Epidermal melanocyte (primary cell): ENCODE data around the gene CIAPIN1.
"Not testable (repeated sequence)": the region's sequence is repeated elsewhere in the genome, so short reads cannot be mapped to it uniquely, and the experiment has no call there.

Experiments
- DNase-seq: peaks from one replicate; pipeline ENCODE4 v3.0.0; 2011; ENCODE audit warnings: low spot score; ENCODE audit not compliant: insufficient read length

The CIAPIN1 gene

DNA sequence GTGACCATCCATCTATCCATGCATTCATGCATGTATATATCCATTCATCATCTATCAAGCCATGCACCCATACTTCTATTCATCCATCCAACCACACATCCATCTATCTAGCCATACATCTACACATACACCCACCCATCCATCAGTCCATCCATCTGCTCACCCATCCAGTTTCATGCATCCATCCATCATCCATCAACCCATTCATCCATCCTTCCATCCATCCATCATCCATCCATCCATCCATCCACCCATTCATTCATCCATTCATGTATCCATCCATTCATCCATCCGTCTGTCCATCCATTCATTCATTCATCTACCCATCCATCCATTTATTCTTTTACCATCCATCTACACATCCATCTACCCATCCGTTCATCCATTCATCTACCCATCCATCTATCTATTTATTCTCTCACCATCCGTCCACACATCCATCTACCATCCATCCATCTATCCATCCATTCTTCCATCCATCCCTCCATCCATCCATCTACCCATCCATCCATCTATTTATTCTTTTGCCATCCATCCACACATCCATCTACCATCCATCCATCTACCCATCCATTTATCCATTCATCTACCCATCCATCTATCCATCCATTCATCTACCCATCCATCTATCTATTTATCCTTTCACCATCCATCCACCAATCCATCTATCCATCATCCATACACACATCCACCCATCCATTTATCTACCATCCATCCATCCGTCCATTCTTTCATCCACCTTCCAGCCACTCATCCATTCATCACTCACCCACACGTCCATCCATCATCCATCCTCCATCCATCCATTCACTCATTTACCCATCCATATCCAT lies 39.4 kb downstream of the CIAPIN1 start:
- no peak for DNase-seq

DNA sequence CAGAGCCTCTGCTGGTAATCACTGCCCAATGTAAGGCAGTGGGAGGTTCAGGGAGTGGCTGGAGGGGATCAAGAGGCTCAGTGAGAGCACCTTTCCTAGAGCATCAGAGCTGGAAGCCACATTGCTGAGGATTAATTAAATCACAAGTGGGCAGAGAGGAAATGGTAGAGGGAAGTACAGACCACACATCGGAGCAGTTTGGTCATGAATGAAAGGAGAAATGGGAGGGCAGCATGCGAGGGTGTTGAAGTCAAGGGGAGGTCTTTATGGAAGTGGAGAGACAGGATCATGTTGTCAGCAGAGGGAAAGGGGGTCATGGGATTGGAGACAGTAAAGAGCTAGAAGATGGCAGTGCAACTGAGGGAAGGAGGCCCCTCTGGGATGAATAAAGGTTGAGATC lies 40.3 kb downstream of the CIAPIN1 start:
- no peak for DNase-seq

DNA sequence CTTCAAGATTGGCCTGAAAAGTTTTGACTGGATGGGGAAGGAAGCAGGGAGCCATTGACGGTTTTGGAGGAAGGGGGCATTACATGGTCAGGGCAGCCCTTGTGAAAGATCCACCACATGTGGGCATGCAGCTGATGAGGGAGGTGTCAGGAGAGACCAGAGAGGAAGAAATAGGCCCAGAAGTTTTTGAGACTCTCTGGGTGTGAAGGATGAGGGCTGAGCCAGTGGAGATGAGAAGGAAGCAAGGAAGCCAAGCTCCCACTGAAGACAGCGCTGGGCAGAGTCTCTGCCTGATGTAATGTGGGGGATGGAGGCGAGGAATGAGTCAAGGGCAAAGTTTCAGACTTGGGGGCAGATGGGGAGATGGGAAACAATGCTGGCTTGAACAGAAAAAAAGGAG lies 42.1 kb downstream of the CIAPIN1 start:
- no peak for DNase-seq

DNA sequence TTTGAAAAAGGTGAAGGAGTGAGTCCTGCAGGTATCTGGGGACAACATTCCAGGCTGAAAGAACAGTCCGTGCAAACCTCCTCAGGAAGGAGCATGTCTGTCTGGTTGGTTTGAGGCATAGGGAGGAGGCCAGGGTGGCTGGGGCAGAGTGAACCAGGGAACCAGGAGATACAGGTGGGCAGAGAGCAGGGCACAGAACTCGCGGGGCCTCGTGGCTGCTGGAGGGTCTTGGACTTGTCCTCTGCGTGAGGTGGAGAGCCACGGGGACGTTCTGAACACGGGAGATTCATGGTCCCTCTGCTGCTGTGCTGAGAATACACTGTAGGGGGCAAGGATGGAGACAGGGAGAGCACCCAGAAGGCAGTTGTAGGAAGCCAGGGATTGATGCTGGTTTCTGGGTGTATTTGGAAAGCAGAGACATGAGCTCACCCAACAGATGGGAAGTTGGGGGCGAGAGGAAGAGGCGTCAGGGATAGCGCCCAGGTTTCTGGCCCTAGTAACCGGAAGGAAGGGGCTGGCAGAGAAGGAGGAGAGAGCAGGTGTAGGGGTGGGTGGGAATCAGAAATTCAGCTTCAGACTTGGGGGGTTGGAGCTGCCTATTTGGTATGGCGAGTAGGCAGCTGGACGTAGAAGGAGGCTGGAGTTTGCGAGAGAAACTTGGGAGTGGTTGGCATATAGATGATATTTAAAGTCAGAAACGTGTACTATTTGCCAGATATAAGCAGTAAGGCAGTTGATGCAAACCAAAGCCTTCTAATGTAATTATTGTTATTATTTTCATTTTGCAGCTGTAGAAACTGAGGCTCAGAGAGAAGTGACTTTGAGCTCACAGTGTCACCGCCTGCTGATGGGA lies 43.0 kb downstream of the CIAPIN1 start, which contains the start of gene CCL17:
TSS of gene CCL17 (plus strand) at position 803 of the 853 bp plus-strand sequence. CDS start 9,166 bp downstream, outside the sequence.
- no peak for DNase-seq

DNA sequence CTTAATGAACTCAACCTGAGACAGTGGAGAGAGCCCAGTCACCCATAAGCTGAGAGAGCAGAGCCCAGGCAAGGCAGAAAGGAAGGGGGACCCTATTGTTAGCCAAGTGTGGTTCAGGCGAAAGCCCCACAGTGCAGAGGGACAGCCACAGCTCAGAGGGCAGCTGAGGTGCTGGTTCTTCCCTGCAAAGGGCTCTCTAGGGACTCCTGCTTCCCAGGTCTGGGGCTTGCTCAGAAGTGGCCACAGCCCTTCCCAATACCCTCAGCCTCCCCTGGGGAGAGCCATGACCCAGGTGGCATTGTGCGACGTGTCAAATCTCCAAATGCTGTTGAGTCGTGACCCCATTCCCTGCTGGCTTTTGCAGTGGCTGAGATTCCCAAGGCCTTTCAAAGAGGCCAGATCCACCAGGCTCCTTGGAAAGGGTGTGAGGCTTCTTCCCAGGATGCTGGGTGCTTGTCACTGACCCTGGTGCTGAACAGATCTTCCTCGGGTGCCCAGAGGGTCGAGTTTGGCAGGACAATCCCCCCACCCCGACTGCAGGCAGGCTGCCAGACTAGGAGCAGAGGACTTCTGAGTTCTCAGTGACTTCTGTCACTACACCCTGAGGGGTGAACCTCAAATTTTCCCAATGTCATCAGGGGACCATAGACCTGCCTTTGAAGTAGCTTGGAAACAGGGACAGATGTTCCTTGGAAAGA lies 45.1 kb downstream of the CIAPIN1 start:
- no peak for DNase-seq

DNA sequence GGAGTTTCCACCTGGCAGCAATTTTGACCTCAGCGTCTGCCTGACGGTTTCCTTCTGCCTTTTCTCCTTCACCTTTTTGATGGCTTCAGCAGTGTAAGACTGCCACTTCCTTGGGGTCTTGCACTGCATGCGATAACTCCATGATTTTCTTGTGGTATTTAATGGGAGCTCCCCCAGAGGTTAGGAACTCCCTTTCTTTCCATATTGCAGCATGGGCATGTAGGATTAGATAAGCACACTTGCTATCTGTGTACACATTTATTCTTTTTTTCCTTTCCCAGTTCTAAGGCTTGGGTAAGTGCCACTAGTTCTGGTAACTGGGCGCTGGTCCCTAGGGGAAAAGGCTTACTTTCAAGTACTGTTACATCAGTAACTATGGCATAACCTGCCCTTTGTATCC lies 49.7 kb downstream of the CIAPIN1 start:
- DNase-seq, result not testable (repeated sequence)

DNA sequence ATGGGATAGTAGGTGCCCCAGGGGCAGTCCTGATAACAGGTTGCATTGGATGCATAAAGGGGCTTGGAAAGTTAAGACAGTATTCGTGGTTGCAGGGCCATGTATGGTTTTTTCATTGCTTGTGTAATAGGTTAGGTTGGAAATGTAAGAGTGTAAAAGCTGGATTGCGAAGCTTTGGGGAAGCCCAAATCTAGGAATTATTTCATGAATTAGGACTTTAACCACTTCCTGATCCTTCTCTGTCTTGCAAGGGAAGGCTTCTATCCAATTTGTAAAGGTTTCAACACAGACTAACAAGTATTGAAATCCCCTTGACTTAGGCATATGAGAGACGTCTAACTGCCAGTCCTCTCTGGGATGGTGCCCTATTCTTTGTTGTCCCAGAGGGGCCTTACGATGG lies 50.4 kb downstream of the CIAPIN1 start:
- no peak for DNase-seq

DNA sequence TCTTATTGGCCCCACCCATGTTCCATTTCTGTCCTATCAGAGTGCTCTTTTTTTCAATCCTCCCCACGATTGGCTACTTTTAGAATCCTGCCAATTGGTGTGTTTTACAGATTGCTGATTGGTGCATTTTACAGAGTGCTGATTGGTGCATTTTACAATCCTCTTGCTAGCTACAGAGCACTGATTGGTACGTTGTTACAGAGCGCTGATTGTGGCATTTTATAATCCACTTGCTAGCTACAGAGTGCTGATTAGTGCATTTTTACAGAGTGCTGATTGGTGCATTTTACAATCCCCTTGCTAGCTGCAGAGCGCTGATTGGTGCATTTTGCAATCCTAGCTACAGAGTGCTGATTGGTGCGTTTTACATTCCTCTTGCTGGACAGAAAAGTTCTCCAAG lies 52.2 kb downstream of the CIAPIN1 start:
- DNase-seq, result no peak

DNA sequence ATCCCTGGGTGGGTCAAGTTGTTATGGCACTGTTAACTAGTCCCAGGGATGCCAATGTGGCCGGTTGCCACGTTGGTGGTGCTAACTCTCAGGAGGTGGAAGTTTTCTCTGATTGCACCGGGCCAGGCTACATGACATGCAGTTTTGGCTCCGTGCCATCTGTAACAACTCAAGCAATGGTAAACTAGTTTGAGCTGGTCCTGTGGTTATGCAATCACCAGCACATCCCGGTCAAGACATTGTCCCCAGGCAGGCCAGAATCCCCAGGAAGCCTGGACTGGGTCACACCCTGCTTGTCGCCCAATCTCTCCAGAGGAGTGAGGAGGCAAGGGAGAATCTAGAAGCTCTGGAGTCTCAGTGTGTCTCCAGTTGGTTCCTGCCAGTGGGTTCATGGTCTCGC lies 52.7 kb downstream of the CIAPIN1 start:
- DNase-seq, result no peak

DNA sequence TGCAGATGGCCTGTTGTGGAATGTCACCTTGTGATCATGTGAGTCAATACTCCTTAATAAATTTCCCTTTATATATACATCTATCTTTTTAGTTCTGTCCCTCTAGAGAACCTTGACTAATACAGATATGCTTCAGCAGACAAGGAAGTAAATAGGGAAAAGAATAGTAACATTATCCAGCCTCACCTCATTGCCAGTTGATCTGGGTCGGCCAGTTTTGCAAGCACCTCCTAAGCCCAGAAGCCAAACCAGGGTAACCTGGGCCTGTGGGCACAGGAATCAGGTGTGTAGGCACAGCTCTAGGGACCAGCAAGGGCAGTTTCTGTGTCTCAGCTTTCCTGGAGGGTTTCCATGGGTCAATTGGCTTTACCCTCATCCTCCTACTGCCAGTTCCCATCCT lies 54.5 kb downstream of the CIAPIN1 start:
- DNase-seq, result no peak

DNA sequence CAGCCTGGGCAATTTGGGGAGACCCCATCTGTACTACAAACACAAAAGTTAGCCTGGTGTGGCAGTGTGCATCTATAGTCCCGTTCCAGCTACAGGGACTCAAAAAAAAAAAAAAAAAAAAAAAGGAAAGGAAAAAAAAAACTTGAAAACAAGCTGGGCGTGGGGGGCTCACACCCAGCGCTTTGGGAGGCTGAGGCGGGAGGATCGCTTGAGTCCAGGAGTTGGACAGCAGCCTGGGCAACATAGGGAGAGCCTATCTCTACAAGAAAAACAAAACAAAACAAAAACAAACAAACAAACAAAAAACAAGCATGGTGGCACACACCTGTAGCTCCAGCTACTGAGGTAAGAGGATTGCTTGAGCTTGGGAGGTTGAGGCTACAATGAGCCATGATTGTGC lies 55.5 kb downstream of the CIAPIN1 start:
- DNase-seq, result no peak

DNA sequence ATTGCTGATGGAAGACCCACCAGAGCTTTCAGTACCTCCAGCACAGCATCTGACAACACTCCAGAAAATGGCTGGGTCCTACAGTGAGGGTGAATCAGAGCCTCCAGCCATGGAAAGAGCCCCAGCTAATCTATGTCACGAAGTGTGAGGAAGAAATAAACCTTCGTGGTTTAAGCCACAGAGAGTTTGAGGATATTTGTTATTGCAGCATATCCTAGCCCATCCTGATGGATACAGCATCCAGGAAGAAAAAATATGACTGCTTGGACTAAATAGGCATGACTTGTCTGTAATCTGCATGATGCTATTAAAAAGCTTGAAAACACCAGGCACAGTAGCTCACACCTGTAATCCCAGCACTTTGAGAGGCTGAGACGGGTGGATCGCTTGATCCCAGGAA lies 55.9 kb downstream of the CIAPIN1 start:
- no peak for DNase-seq

DNA sequence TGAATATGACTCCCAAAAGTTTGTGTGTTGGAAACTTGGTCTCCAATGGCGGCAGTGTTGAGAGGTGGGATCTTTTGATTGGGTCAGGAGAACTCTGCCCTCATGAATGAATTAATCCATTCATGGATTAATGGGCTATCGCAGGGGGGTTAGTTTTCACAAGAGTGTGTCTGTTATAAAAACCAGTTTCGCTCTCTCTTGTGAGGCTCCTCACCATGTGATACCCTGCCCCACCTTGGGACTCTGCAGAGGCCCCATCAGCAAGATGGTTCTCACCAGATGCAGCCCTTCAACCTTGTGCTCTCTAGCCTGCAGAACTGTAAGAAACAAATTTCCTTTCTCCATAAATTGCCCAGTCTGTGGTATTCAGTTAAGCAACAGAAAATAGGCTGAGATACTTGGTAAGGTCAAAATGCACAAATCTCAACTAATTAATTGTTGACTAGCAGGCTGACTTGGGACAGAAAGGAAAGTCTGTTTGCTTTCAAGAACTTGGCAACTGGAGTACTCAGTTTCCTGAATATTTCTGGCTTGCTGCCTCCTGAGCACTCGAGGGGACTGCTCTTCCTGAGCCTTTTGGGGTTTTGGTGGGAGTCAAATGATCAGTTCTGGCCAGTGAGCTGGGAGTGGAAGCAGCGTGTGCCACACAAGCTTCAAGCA lies 56.4 kb downstream of the CIAPIN1 start:
- peak; percentile 55 for DNase-seq

DNA sequence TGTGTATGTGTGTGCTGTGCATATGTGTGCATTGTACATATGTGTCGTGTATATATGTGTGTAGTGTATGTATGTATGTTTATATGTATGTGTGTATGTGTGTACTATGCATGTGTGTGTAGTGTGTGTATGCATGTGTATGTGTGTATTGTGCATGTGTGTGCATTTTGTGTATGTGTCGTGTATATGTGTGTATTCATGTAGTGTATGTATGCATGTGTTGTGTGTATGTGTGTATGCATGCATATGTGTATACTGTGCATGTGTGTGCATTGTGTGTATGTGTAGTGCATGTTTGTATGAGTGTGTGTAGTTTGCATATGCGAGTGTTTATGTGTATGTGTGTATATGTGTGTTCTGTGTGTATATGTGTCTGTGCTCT lies 58.1 kb downstream of the CIAPIN1 start:
- no peak for DNase-seq

DNA sequence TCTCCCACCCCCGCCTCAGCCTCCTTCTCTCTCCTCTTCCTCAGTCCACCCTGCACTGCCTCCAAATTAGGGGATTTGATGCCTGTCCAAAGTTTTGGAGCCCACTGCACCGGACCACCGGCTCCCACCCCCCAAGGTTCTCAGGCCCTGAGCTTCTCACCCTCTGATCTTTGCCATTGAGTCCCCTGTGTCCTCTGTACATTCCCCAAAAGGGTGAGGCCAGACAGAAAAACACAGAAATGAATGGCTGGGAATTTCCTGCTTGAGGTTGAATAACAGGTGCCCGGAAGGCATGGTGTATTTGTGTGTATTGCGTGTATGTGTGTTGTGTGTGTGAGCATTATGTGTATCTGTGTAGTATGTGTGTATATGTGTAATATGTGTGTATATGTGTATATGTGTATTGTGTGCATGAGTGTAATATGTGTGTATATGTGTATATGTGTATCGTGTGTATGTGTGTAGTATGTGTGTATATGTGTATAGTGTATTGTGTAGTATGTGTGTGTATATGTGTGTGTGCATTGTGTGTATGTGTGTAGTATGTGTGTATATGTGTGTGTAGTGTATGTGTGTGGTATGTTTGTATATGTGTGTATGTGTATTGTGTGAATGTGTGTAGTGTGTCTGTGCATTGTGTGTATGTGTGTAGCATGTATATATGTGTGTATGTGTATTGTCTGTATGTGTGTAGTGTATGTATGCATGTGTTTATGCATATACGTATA lies 58.7 kb downstream of the CIAPIN1 start:
- no peak for DNase-seq

DNA sequence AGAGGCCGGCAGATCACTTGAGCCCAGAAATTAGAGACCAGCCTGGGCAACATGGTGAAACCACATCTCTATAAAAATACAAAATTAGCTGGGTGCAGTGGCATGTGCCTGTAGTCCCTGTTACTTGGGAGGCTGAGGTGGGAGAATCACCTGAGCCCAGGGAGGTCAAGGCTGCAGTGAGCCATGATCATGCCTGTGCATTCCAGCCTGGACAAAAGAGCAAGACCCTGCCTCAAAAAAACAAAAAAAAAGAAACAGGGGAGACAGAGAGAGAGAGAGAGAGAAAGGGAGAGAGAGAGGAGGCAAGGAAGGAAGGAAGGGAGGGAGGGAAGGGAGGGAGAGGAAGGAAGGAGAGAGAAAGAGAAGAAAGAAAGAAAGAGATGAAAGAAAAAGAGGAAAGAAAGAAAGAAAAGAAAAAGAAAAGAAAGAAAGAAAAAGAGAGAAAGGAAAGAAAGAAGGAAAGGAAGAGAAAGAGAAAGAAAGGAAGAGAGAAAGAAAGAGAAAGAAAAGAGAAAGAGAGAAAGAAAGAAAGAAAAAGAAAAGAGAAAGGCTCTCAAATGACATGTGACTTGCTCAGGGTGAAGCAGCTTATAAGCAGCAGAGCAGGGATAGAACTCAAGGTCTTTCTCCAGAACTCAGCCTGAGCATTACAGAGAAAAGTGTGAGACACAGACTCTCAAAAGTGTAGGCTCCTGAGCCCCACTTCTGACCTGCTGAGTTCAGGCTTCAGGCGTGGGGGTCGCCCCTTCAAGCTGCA lies 59.4 kb downstream of the CIAPIN1 start:
- DNase-seq, result no peak

DNA sequence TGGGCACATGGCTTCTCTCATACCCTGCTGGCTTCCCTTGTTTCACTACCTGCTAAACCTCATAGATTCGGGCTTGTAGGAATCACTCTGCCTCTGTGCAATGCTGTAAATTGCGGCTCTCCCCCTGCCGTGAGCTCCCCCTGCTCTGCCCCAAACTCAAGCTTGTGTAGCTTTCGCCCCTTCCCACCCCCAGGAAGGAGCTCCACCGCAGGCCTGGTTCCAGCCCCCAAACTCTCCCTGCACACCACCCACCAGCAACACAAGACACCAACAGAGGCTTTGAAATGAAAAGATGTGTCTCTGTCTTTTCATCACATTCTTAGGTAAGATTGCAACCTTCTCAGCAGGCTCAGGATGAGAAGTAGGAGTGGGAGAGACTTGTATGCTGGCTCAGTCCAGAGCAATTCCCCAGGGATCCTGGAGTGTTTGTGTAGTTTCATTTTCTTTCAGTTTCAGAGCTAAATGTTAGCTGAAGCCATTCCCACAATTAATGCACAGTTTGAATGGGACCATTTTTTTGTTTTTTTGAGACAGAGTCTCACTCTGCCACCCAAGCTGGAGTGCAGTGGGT lies 60.7 kb downstream of the CIAPIN1 start:
- DNase-seq, result no peak

DNA sequence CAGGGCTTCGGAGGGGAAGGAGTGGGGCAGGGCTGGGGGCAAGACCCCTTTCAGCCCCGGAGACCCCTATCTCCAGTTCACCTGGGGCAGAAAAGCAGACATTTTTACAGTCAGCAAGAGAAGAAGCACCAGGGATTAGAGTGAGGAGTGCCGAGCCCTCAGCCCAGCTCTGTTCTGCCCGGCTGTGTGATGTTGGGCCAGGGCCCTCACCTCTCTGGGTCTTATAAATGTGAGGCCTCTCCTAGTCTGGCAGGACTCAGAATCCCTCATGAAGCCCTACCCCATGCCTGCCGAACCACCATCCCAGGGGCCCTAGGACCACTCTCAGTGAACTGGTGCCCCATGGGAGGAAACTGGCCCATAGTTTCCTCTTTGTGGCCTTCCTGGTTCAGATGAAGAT lies 62.1 kb downstream of the CIAPIN1 start:
- DNase-seq, result no peak

DNA sequence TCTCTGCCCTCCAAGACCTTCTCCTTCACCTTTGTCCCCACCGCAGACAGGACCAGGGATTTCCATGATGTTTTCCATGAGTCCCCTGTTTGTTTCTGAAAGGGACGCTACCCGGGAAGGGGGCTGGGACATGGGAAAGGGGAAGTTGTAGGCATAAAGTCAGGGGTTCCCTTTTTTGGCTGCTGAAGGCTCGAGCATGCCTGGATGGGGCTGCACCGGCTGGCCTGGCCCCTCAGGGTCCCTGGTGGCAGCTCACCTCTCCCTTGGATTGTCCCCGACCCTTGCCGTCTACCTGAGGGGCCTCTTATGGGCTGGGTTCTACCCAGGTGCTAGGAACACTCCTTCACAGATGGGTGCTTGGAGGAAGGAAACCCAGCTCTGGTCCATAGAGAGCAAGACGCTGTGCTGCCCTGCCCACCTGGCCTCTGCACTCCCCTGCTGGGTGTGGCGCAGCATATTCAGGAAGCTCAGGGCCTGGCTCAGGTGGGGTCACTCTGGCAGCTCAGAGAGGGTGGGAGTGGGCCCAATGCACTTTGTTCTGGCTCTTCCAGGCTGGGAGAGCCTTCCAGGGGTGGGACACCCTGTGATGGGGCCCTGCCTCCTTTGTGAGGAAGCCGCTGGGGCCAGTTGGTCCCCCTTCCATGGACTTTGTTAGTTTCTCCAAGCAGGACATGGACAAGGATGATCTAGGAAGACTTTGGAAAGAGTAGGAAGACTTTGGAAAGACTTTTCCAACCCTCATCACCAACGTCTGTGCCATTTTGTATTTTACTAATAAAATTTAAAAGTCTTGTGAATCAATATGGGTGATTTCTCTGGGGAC lies 62.7 kb downstream of the CIAPIN1 start:
- no peak for DNase-seq
